Inferior parietal cortex (tissue), 1 donor: ENCODE results near the gene CMTM8.

ENCODE experiments used
- DNase-seq: peaks from one replicate; pipeline ENCODE4 v3.0.0-alpha.2; 2016; ENCODE audit errors: extremely low spot score

The CMTM8 gene

GRCh38 chr3:32410367-32411246 lies 172.1 kb downstream of the CMTM8 start:
- no peak for DNase-seq

- no peak for DNase-seq
These were observed 173.0 kb downstream of the CMTM8 start for GRCh38 chr3:32411442-32411841.

- DNase-seq, result no peak
These were observed 174.4 kb downstream of the CMTM8 start for GRCh38 chr3:32412887-32413286.

GRCh38 chr3:32413845-32414521 lies 175.5 kb downstream of the CMTM8 start:
- no peak for DNase-seq

DNA sequence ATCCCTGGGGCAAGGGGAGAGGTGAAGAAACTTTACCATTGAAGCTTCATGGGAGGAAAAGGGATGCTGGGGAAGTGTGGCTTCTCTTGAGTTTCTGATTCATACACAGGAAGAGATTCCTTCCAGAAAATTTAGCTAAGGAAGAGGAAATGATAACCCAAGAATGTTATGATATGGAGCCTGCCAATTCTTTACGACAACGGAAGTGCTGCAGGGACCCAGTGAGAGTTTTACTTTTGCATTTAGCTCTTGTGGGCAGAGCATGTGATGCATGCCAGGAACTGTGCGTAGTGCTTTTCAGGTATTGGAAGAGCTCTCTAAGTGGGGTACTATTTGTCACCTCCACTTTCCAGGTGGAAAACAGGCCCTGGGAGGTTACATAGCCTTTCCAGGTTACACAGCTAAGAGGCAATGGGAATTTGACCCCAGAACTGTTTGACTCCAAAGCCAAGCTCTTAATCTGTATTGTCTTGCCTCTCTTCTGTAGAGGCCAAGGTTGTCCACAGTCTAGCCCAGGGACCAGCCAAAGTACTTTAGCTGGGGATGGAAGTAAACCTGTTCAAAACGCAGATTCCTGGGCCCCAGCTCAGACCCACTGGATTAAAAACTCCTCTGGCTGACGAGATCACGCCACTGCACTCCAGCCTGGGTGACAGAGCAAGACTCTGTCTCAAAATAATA lies 176.2 kb downstream of the CMTM8 start:
- DNase-seq, result no peak

GRCh38 chr3:32419742-32420125 lies 181.3 kb downstream of the CMTM8 start:
- DNase-seq, result no peak
